IMR-90 (cell line): ENCODE data around the gene TNFRSF14. TPM values are rescaled to one million over a fixed set of nuclear protein-coding genes. Genes with fewer than 3 reads are reported as not detected.

Experiments used
- ATAC-seq: fragments of 200-7000 bp; cut with Tn5 transposase; 2 replicates; pipeline ENCODE4 v1.9.1; 2020; ENCODE audit warnings: low read depth, mild to moderate bottlenecking, moderate library complexity
- BruUV-seq: library from RNA; stranded (reverse); fragments of 400-500 nt; replicated peaks from 2 replicates; lab custom pipeline; 2021; lab: Mats Ljungman, UMichigan
- CTCF ChIA-PET: fragments of 300-600 bp; formaldehyde crosslinking; extraction: SDS; loops from one replicate; lab custom pipeline; 2021; ENCODE audit warnings: antibody characterized with exemption; lab: Yijun Ruan, JAX
- POLR2A ChIA-PET: fragments of 300-600 bp; sonication (Branson Sonifier 250); formaldehyde crosslinking; loops from one replicate; lab custom pipeline; 2022; ENCODE audit warnings: antibody characterized with exemption; ENCODE audit not compliant: unreplicated experiment; lab: Charles Lee
- DNase-seq: peaks from one replicate; pipeline ENCODE4 v3.0.0; 2013
- H2AFZ ChIP-seq: replicated peaks from 2 replicates; pipeline ENCODE3; 2013; ENCODE audit warnings: low read length, mild to moderate bottlenecking; ENCODE audit not compliant: poor library complexity
- H2AK5ac ChIP-seq: 2 replicates; pipeline ENCODE4 v1.6.1; 2013; ENCODE audit warnings: low read depth, low read length, inconsistent platforms
- H2AK9ac ChIP-seq: replicated peaks from 2 replicates; pipeline ENCODE3; 2013; ENCODE audit warnings: mild to moderate bottlenecking, low read depth, low read length, moderate library complexity; ENCODE audit not compliant: poor library complexity
- H2BK120ac ChIP-seq: 2 replicates; pipeline ENCODE4 v1.6.1; 2013; ENCODE audit warnings: low read depth, low read length, inconsistent platforms
- H2BK15ac ChIP-seq: 3 replicates; pipeline ENCODE4 v1.6.1; 2013; ENCODE audit warnings: low read depth, low read length, inconsistent platforms
- H2BK20ac ChIP-seq: 2 replicates; pipeline ENCODE4 v1.6.1; 2013; ENCODE audit warnings: low read depth, mild to moderate bottlenecking, inconsistent platforms, low read length, moderate library complexity
- H2BK5ac ChIP-seq: 2 replicates; pipeline ENCODE4 v1.6.1; 2013; ENCODE audit warnings: mild to moderate bottlenecking, low read depth, low read length, inconsistent platforms; ENCODE audit not compliant: poor library complexity, severe bottlenecking
- H3K14ac ChIP-seq: replicated peaks from 2 replicates; pipeline ENCODE4 v1.6.1; 2013; ENCODE audit warnings: low read depth, low read length, inconsistent platforms
- H3K18ac ChIP-seq: 2 replicates; pipeline ENCODE4 v1.6.1; 2013; ENCODE audit warnings: low read depth, low read length, control low read depth
- H3K23ac ChIP-seq: 2 replicates; pipeline ENCODE4 v1.6.1; 2013; ENCODE audit warnings: low read depth, low read length, inconsistent platforms
- H3K27ac ChIP-seq: 2 replicates; pipeline ENCODE4 v1.5.1; 2013; ENCODE audit warnings: mild to moderate bottlenecking, control low read depth, low read length; ENCODE audit not compliant: insufficient read depth
- H3K27me3 ChIP-seq: 2 replicates; pipeline ENCODE4 v1.6.1; 2013; ENCODE audit warnings: low read length; ENCODE audit not compliant: control insufficient read depth, insufficient read depth
- H3K36me3 ChIP-seq: 2 replicates; pipeline ENCODE4 v1.6.1; 2013; ENCODE audit warnings: low read length, mixed read lengths; ENCODE audit not compliant: control insufficient read depth, insufficient read depth
- H3K4ac ChIP-seq: 2 replicates; pipeline ENCODE4 v1.6.1; 2013; ENCODE audit warnings: low read depth, low read length, inconsistent platforms
- H3K4me1 ChIP-seq: 2 replicates; pipeline ENCODE4 v1.6.1; 2013; ENCODE audit warnings: low read length, mixed read lengths; ENCODE audit not compliant: control insufficient read depth, insufficient read depth
- H3K4me2 ChIP-seq: 2 replicates; pipeline ENCODE4 v1.6.1; 2013; ENCODE audit warnings: low read depth, mild to moderate bottlenecking, control low read depth, low read length, moderate library complexity
- H3K4me3 ChIP-seq: 2 replicates; pipeline ENCODE4 v1.5.1; 2013; ENCODE audit warnings: low read depth, mild to moderate bottlenecking, control low read depth, low read length, moderate library complexity; ENCODE audit not compliant: insufficient read depth
- H3K56ac ChIP-seq: 2 replicates; pipeline ENCODE4 v1.6.1; 2013; ENCODE audit warnings: low read length, inconsistent platforms; ENCODE audit not compliant: insufficient read depth; ENCODE audit errors: extremely low read depth
- H3K79me1 ChIP-seq, 2 experiments: 2 replicates each; pipeline ENCODE4 v1.6.1; 2013; ENCODE audit warnings: low read length in 2 of 2, inconsistent platforms in 1 of 2, low read depth in 1 of 2
- H3K9ac ChIP-seq: 2 replicates; pipeline ENCODE4 v1.6.1; 2013; ENCODE audit warnings: low read depth, low read length, control low read depth
- H3K9me1 ChIP-seq: 2 replicates; pipeline ENCODE4 v1.6.1; 2013; ENCODE audit warnings: low read length, inconsistent platforms; ENCODE audit not compliant: insufficient read depth
- H3K9me3 ChIP-seq: 2 replicates; pipeline ENCODE4 v1.6.1; 2013; ENCODE audit warnings: low read length; ENCODE audit not compliant: control insufficient read depth, insufficient read depth
- H4K20me1 ChIP-seq: 2 replicates; pipeline ENCODE4 v1.6.1; 2013; ENCODE audit warnings: low read length, inconsistent platforms; ENCODE audit not compliant: insufficient read depth
- H4K5ac ChIP-seq: 2 replicates; pipeline ENCODE4 v1.6.1; 2013; ENCODE audit warnings: mild to moderate bottlenecking, low read depth, low read length, control low read depth
- H4K8ac ChIP-seq, 2 experiments: 2 replicates each; pipeline ENCODE4 v1.6.1; 2013; ENCODE audit warnings: low read depth in 2 of 2, low read length in 2 of 2, control low read depth in 1 of 2, inconsistent platforms in 1 of 2
- H4K91ac ChIP-seq: 2 replicates; pipeline ENCODE4 v1.6.1; 2013; ENCODE audit warnings: low read depth, low read length, inconsistent platforms; ENCODE audit not compliant: insufficient read depth
- BHLHE40 ChIP-seq: fragments of 150-350 bp; IDR thresholded peaks from 2 replicates; pipeline ENCODE4 v1.6.1; 2016; ENCODE audit warnings: mild to moderate bottlenecking, low read depth, low read length
- CHD1 ChIP-seq: IDR thresholded peaks from 2 replicates; pipeline ENCODE4 v1.6.1; 2012; ENCODE audit warnings: low read depth, low read length, improper control_type of control experiment
- RFX5 ChIP-seq: IDR thresholded peaks from 2 replicates; pipeline ENCODE4 v1.8.0; 2012; ENCODE audit warnings: low read depth, mild to moderate bottlenecking, low read length, moderate library complexity
- SMC3 ChIP-seq: fragments of 150-350 bp; IDR thresholded peaks from 2 replicates; pipeline ENCODE4 v1.6.1; 2016; ENCODE audit warnings: low read depth, mild to moderate bottlenecking, antibody characterized with exemption, low read length, moderate library complexity
- WGBS, 2 experiments: methylation state at CpG; one replicate each; pipeline versions ENCODE4 v1.1.5 to v1.1.7; 2013; ENCODE audit warnings: missing lambda C conversion rate in 2 of 2; ENCODE audit not compliant: insufficient read length in 1 of 2; ENCODE audit errors: extremely low coverage in 2 of 2; 5-methylcytosine and 5-hydroxymethylcytosine counted together
- dilution Hi-C: fragments of 300-500 bp; cut with HindIII; formaldehyde crosslinking; loops from one replicate; pipeline ENCODE4 v1.14.3; 2018; ENCODE audit warnings: low sequenced_read_pairs; ENCODE audit not compliant: unreplicated experiment
- in situ Hi-C: fragments of 300-500 bp; cut with MboI; formaldehyde crosslinking; loops from 3 replicates; pipeline ENCODE4 v1.14.3; 2019; ENCODE audit warnings: low sequenced_read_pairs, inconsistent platforms, mixed read lengths
- intact Hi-C: fragments of 100-400 bp; cut with micrococcal nuclease; formaldehyde crosslinking; loops from 2 replicates; pipeline ENCODE4 v1.10.0; 2022
- polyA plus RNA-seq, 3 experiments: library from polyadenylated mRNA; depleted of rRNA; stranded (reverse); fragments of >200 nt; gene quantifications; 2 replicates each; pipeline ENCODE4 v1.2.3, GENCODE V29; 2012; ENCODE audit warnings: low replicate concordance in 1 of 3
- total RNA-seq: library from RNA; depleted of rRNA; stranded (reverse); fragments of >200 nt; gene quantifications from 2 replicates; pipeline ENCODE4 v1.2.3, GENCODE V29; 2012
- TF ChIP-seq, protein P1 (sequence below): fragments of 150-350 bp; IDR thresholded peaks from 2 replicates; pipeline ENCODE4 v1.6.1; 2017; ENCODE audit warnings: mild to moderate bottlenecking, antibody characterized with exemption, low read length, low read depth

The TNFRSF14 gene
- total and polyA plus RNA-seq, 2 of the 4 experiments (the other 2 are of a cell fraction): 1.3 to 4.2 TPM

DNA sequence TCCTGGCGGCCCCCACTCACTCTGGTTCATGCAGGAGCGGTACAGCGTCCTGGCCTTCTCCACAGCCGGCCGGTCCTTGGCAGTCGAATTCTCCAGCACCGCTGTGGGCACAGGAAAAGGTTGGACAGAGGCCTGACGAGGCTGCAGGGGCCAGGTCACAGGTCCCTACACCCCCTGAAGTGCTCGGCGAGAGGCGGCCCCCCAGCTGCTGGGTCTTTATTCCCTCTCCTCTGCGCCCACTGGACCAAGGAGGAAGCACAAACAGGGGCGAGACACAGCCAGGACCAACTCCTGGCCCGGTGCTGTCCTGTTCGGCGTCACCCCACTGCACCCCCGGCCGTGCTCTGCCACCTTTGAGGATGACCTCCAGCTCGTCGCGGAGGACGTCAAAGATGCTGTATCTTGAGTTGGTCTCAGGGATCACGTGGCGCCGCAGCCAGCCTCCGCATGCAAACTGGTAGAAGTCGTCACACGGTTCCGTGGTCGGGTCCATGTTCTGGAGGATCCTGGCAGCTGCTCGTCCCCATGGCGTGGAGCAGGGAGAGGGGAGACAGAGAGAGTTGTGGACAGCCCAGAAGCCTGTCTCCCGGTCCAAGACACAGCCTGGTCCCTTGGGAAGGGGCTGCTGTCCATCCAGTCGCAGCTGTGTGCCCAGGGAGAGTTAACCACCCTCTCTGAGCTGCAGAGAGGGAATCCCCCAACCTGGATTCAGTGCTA lies 53.3 kb downstream of the TNFRSF14 start:
- CTCF ChIA-PET: no interaction called here
- WGBS, 2 experiments: 70% methylated on average over 19 of the region's 34 CpGs; no CpG with 5 or more reads in 1 of the 2 experiments
- H3K9me1 ChIP-seq: no peaks in the 10 kb centered on the region
- POLR2A ChIA-PET: no interaction called here
- H3K23ac ChIP-seq: no peak overlapping the region
- H3K14ac ChIP-seq: no peak overlapping the region
- no peak overlapping the region for H4K5ac ChIP-seq
- H3K4me3 ChIP-seq: no peak overlapping the region
- no peaks in the 10 kb centered on the region; the same call in 1 of the 2 replicates for H3K27me3 ChIP-seq
- TF ChIP-seq CHD1 (no peak), RFX5 (no peak), SMC3 (no peak), BHLHE40 (no peak)
- TF ChIP-seq, protein P1, sequence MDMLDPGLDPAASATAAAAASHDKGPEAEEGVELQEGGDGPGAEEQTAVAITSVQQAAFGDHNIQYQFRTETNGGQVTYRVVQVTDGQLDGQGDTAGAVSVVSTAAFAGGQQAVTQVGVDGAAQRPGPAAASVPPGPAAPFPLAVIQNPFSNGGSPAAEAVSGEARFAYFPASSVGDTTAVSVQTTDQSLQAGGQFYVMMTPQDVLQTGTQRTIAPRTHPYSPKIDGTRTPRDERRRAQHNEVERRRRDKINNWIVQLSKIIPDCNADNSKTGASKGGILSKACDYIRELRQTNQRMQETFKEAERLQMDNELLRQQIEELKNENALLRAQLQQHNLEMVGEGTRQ: no peak
- no peak overlapping the region for H3K4me2 ChIP-seq
- in situ Hi-C loops (no loop called here), dilution Hi-C loops (no loop called here), intact Hi-C loops (no loop called here)
- no peak overlapping the region for H2BK5ac ChIP-seq
- H4K8ac ChIP-seq: no peak overlapping the region
- 0 out of 2 replicates have a peak, but pooled peaks cover 1% of the 10 kb centered on the region for H3K9me3 ChIP-seq
- no TSS peak for BruUV-seq
- no peak overlapping the region for H3K4ac ChIP-seq
- H4K20me1 ChIP-seq: no peaks in the 10 kb centered on the region
- H3K56ac ChIP-seq: no peak overlapping the region
- DNase-seq (no peak), ATAC-seq (no peak)
- no peak overlapping the region for H2BK20ac ChIP-seq
- no peak overlapping the region for H2AFZ ChIP-seq
- no peaks in the 10 kb centered on the region for H3K79me1 ChIP-seq
- no peak overlapping the region for H2AK9ac ChIP-seq
- no peak overlapping the region for H3K9ac ChIP-seq
- H2BK120ac ChIP-seq: no peak overlapping the region
- no peaks in the 10 kb centered on the region for H3K4me1 ChIP-seq
- no peak overlapping the region for H3K27ac ChIP-seq
- H2AK5ac ChIP-seq: no peak overlapping the region
- H3K36me3 ChIP-seq: no peaks in the 10 kb centered on the region
- no peak overlapping the region for H4K91ac ChIP-seq
- H3K18ac ChIP-seq: no peak overlapping the region
- H2BK15ac ChIP-seq: no peak overlapping the region
